Osteoblast (primary cell): ENCODE data around the gene SMC4. TPM values are rescaled to one million over a fixed set of nuclear protein-coding genes. Genes with fewer than 3 reads are reported as not detected.

ENCODE experiments used
- DNase-seq: peaks from one replicate; pipeline ENCODE4 v3.0.0; 2011; ENCODE audit warnings: low spot score, mixed read lengths; ENCODE audit not compliant: insufficient read length; ENCODE audit errors: missing footprints
- H2AFZ ChIP-seq: 2 replicates; pipeline ENCODE4 v1.6.0; 2011; ENCODE audit warnings: mild to moderate bottlenecking, low read length
- H3K27ac ChIP-seq: 2 replicates; pipeline ENCODE4 v1.5.1; 2011; ENCODE audit warnings: mild to moderate bottlenecking, low read depth, low read length, moderate library complexity
- H3K27me3 ChIP-seq: 2 replicates; pipeline ENCODE4 v1.6.0; 2012; ENCODE audit warnings: mild to moderate bottlenecking, control low read depth, inconsistent platforms, low read length, moderate library complexity; ENCODE audit not compliant: insufficient read depth
- H3K36me3 ChIP-seq: 2 replicates; pipeline ENCODE4 v1.5.1; 2011; ENCODE audit warnings: mild to moderate bottlenecking, low read length, control low read depth, moderate library complexity; ENCODE audit not compliant: insufficient read depth
- H3K4me1 ChIP-seq: 2 replicates; pipeline ENCODE4 v1.5.1; 2011; ENCODE audit warnings: mild to moderate bottlenecking, low read length, control low read depth, moderate library complexity; ENCODE audit not compliant: insufficient read depth
- H3K4me2 ChIP-seq: 2 replicates; pipeline ENCODE4 v1.6.0; 2011; ENCODE audit warnings: mild to moderate bottlenecking, low read length; ENCODE audit not compliant: insufficient read depth
- H3K4me3 ChIP-seq: fragments of 200-600 bp; sonication (generic); 3 replicates; pipeline ENCODE4 v1.5.1; 2012; ENCODE audit warnings: mild to moderate bottlenecking, low read length, inconsistent platforms; ENCODE audit not compliant: insufficient read depth
- H3K79me2 ChIP-seq: 2 replicates; pipeline ENCODE4 v1.6.0; 2012; ENCODE audit warnings: mild to moderate bottlenecking, low read length, control low read depth, inconsistent platforms; ENCODE audit not compliant: insufficient read depth
- H3K9me3 ChIP-seq: 2 replicates; pipeline ENCODE4 v1.5.1; 2011; ENCODE audit warnings: low read depth, low read length, control low read depth
- H4K20me1 ChIP-seq: 2 replicates; pipeline ENCODE4 v1.6.0; 2012; ENCODE audit warnings: mild to moderate bottlenecking, low read length, control low read depth; ENCODE audit not compliant: insufficient read depth
- CTCF ChIP-seq: IDR thresholded peaks from 2 replicates; pipeline ENCODE4 v1.5.1; 2011; ENCODE audit warnings: mild to moderate bottlenecking, low read depth, low read length, moderate library complexity; ENCODE audit errors: extremely low read depth
- total RNA-seq: library from RNA; depleted of rRNA; stranded (reverse); fragments of >200 nt; gene quantifications from 2 replicates; pipeline ENCODE4 v1.2.3, GENCODE V29; 2012

SMC4 gene
- total RNA-seq, 1 donor, result 32.9 TPM

DNA sequence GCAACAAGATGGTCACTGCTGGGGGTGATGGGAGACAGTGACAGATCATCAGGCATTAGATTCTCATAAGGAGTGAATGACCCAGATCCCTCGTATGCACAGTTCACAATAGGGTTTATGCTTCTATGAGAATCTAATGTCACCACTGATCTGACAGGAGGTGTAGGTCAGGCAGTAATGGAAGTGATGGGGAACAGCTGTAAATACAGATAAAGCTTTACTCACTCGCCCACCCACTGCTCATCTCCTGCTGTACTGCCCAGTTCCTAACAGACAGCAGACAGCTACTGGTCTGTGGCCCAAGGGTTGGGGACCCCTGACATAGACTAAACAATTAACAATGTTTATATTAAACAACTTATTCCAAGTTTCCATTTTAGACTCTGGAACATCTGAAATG lies 25.8 kb upstream of the SMC4 start:
- Histone ChIP-seq H3K79me2 (no peaks in the 10 kb centered on the region), H3K27ac (no peak overlapping the region), H3K4me2 (no peak overlapping the region), H3K36me3 (peaks cover 3% of the 10 kb centered on the region), H2AFZ (no peak overlapping the region), H3K4me3 (no peak overlapping the region), H3K4me1 (peaks cover 46% of the 10 kb centered on the region), H3K27me3 (no peaks in the 10 kb centered on the region), H4K20me1 (no peaks in the 10 kb centered on the region), H3K9me3 (no peaks in the 10 kb centered on the region)
- DNase-seq, result no peak
- TF ChIP-seq CTCF, result no peak

DNA sequence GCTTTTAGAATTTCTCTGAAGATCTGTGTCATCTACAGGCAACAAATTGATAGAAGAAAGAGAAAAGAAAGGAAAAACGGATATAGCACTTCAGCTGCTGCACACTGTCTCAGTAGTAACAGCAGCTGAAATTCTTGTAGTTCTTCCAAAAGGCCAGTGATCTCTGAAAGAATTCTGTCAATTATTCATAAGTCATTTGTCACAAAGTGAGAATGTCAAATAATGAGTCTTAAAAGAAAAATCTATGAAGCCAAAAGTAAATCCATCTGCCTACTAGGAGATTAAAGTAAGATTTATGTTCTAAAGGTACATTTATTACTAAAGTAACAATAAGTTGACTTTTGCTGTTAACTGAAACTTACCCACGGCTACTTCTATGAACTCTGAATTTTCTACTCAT lies 25.0 kb upstream of the SMC4 start:
- Histone ChIP-seq H2AFZ (no peak overlapping the region), H4K20me1 (no peaks in the 10 kb centered on the region), H3K4me3 (no peak overlapping the region), H3K79me2 (no peaks in the 10 kb centered on the region), H3K9me3 (no peaks in the 10 kb centered on the region), H3K27me3 (no peaks in the 10 kb centered on the region), H3K36me3 (peaks cover 3% of the 10 kb centered on the region), H3K27ac (no peak overlapping the region), H3K4me1 (peaks cover 52% of the 10 kb centered on the region), H3K4me2 (no peak overlapping the region)
- TF ChIP-seq CTCF, result no peak
- DNase-seq, result no peak

DNA sequence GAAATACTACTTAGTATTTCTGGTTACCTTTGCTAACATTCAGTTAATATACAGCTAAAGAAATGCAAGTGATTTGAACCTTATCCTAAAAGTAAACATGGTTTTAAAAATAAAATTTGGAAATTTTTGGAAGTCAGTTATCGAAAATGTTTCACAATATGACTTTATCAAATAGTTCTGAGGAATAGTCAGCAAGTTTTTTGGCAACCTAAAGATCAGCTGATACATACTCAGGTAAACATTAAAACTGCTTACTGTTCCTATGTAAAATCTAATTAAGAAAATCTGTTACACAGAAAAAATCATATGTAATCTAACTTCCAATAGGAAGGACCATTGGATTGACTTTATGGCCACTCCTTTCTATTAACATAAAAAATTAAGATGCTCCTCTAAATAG lies 24.5 kb upstream of the SMC4 start:
- Histone ChIP-seq H4K20me1 (no peaks in the 10 kb centered on the region), H3K36me3 (peaks cover 3% of the 10 kb centered on the region), H3K27ac (no peak overlapping the region), H3K4me2 (no peak overlapping the region), H3K9me3 (no peaks in the 10 kb centered on the region), H3K4me1 (peaks cover 53% of the 10 kb centered on the region), H3K79me2 (no peaks in the 10 kb centered on the region), H2AFZ (no peak overlapping the region), H3K4me3 (no peak overlapping the region), H3K27me3 (no peaks in the 10 kb centered on the region)
- TF ChIP-seq CTCF, result no peak
- no peak for DNase-seq

GRCh38 chr3:160376681-160377080 lies 22.8 kb upstream of the SMC4 start:
- peak; percentile 22 for DNase-seq
- no peak for TF ChIP-seq CTCF
- Histone ChIP-seq H3K27me3 (no peaks in the 10 kb centered on the region), H3K79me2 (peaks cover 7% of the 10 kb centered on the region), H3K9me3 (no peaks in the 10 kb centered on the region), H3K36me3 (no peaks in the 10 kb centered on the region), H2AFZ (no peak overlapping the region), H3K4me1 (peaks cover 56% of the 10 kb centered on the region), H3K4me2 (no peak overlapping the region), H3K4me3 (no peak overlapping the region), H4K20me1 (no peaks in the 10 kb centered on the region), H3K27ac (peak overlapping the region; percentile 50)
